Measurements from ENCODE around the gene KRTAP5-3. TPM values are rescaled to one million over a fixed set of nuclear protein-coding genes. Genes with fewer than 3 reads are reported as not detected.

The KRTAP5-3 gene
- total and polyA plus RNA-seq, 2 of the 8 experiments (the other 6 are each of a cell fraction or from before 2014, with no cell fraction given): not detected

GRCh38 chr11:1558775-1559110 lies 49.5 kb downstream of the KRTAP5-3 start:
- Histone ChIP-seq H3K14ac (ENCODE audit: insufficient read length) (no peak overlapping the region), H3K9me3 (ENCODE audit: insufficient read depth in 2 of 2, low read depth in 1 of 2, low read length in 1 of 2) (no peaks in the 10 kb centered on the region), H4K91ac (replicated peaks; ENCODE audit: insufficient read length, low read length) (peak overlapping the region; percentile 88), H4K20me1 (replicated peaks in 1 of 2; ENCODE audit: control insufficient read depth in 1 of 2, insufficient read depth in 2 of 2, low read length in 2 of 2) (peaks cover 2 to 17% of the 10 kb centered on the region in 2 experiments), H2BK5ac (ENCODE audit: low read depth, low read length) (peak overlapping the region; percentile 79; the same call in 1 of the 2 replicates), H2BK20ac (ENCODE audit: low read length) (peak overlapping the region; percentile 97), H3K23me2 (ENCODE audit: low read depth, low read length) (no peaks in the 10 kb centered on the region; the same call in 1 of the 2 replicates), H4K5ac (ENCODE audit: insufficient read length, low read depth, low read length) (no peak overlapping the region), H3K4me1 (replicated peaks in 1 of 4; ENCODE audit: control insufficient read depth in 3 of 4, insufficient read depth in 4 of 4, low read length in 3 of 4) (peaks cover 8 to 48% (median 38%) of the 10 kb centered on the region in 4 experiments), H3K4me3 (ENCODE audit: extremely low read depth in 1 of 4, insufficient read depth in 2 of 4, low read depth in 3 of 4, low read length in 4 of 4) (peak overlapping the region in 1 of 4 experiments; percentile 4; a peak in 1 of 8 replicates), H3K18ac (ENCODE audit: extremely low read depth, low read length) (peak overlapping the region; percentile 88), H3K36me3 (ENCODE audit: control insufficient read depth in 2 of 4, insufficient read depth in 4 of 4, low read length in 3 of 4) (no peaks in the 10 kb centered on the region; a peak in 1 of 8 replicates), H3K27ac (ENCODE audit: low read depth, low read length) (no peak overlapping the region), H3K56ac (replicated peaks; ENCODE audit: insufficient read length, low read depth, low read length) (peak overlapping the region; percentile 73), H2AK5ac (ENCODE audit: low read depth, low read length) (peak overlapping the region; percentile 87; the same call in 1 of the 2 replicates), H2BK12ac (ENCODE audit: low read depth, low read length) (peak overlapping the region; percentile 98; the same call in 1 of the 2 replicates), H2BK15ac (ENCODE audit: low read length) (peak overlapping the region; percentile 83; the same call in 1 of the 2 replicates), H2AFZ (ENCODE audit: low read length) (no peak overlapping the region), H3K4ac (replicated peaks; ENCODE audit: insufficient read length, low read depth, low read length) (peak overlapping the region; percentile 44), H3K4me2 (ENCODE audit: insufficient read depth in 1 of 2, low read depth in 2 of 2, low read length in 2 of 2) (peak overlapping the region; percentile 42 to 69), H4K8ac (ENCODE audit: extremely low read depth, insufficient read depth, low read length) (peak overlapping the region; percentile 71; the same call in 1 of the 2 replicates), H2BK120ac (replicated peaks; ENCODE audit: low read depth, low read length) (no peak overlapping the region), H3K79me1 (ENCODE audit: low read depth, low read length) (no peaks in the 10 kb centered on the region), H3K23ac (ENCODE audit: insufficient read length) (no peak overlapping the region), H3K79me2 (ENCODE audit: control insufficient read depth in 1 of 2, insufficient read depth in 2 of 2, low read length in 2 of 2) (no peaks in the 10 kb centered on the region), H3K27me3 (replicated peaks in 1 of 4; ENCODE audit: control insufficient read depth in 3 of 4, extremely low read depth in 1 of 4, insufficient read depth in 3 of 4, low read length in 3 of 4) (peaks cover 18 to 49% (median 41%) of the 10 kb centered on the region in 4 experiments), H3K9ac (replicated peaks in 1 of 4; ENCODE audit: extremely low read depth in 1 of 4, low read depth in 3 of 4, low read length in 3 of 4) (no peak overlapping the region)
- POLR2A ChIA-PET (ENCODE audit: partially characterized antibody): interaction anchor here (0.8 to 7.0 kb wide), 4 partner anchors 10 to 26 kb away, joined by 3 to 60 read pairs (median 32); partner anchors contain the start of gene KRTAP5-1
- 74% methylated on average over 12 of the region's 12 CpGs; no CpG with 5 or more reads in 1 of the 2 experiments for WGBS, 2 experiments (ENCODE audit: extremely low coverage in 1 of 2, insufficient coverage in 1 of 2, insufficient read length in 1 of 2, insufficient replicate concordance in 2 of 2, low coverage in 1 of 2, low lambda C conversion rate in 2 of 2, missing lambda C conversion rate in 1 of 2)
- TF ChIP-seq ASH2L (IDR thresholded peaks at IDR 0.05; ENCODE audit: low read length) (peak; percentile 17), RBBP5 (IDR thresholded peaks at IDR 0.05; ENCODE audit: borderline replicate concordance, low read depth, low read length) (no peak; the same call in 1 of the 2 replicates), MAFK (IDR thresholded peaks at IDR 0.05; ENCODE audit: low read depth, low read length) (no peak), HDAC2 (IDR thresholded peaks at IDR 0.05; ENCODE audit: borderline replicate concordance in 1 of 2, low read depth in 2 of 2, low read length in 2 of 2) (no peak)
- FAIRE-seq (no peak), DNase-seq (ENCODE audit: low read depth in 1 of 2, low spot score in 2 of 2) (no peak)
- CTCF ChIA-PET (ENCODE audit: partially characterized antibody): interaction anchor here (0.6 to 9.6 kb wide), 7 partner anchors 9 to 59 kb away, joined by 3 to 140 read pairs (median 4); partner anchors contain the start of gene DUSP8

Measured in H1 (cell line).